NK-92 treated with Interleukin-12 subunit alpha and Interleukin-12 subunit beta, amount 100 ng/mL, for 24 hours (cell line): ENCODE data around the gene SLC3A2.
"Not testable (repeated sequence)": the region's sequence is repeated elsewhere in the genome, so short reads cannot be mapped to it uniquely, and the experiment has no call there.

Source experiments
- DNase-seq: peaks from one replicate; lab custom pipeline; 2025; lab: John Stamatoyannopoulos, UW

SLC3A2 gene

GRCh38 chr11:62880803-62881578, at the start of gene SLC3A2:
Gene SLC3A2 (plus strand): TSS chr11:62880896. CDS start chr11:62881024, 128 bp downstream.
- peak; percentile 96 for DNase-seq

- no peak for DNase-seq
Observed at GRCh38 chr11:62830904-62831519, 49.7 kb upstream of the SLC3A2 start.

- DNase-seq = peak; percentile 99
Observed at GRCh38 chr11:62831520-62832335, 49.0 kb upstream of the SLC3A2 start, which contains the start of gene STX5. Gene STX5 (minus strand): TSS chr11:62832051. CDS start chr11:62831243, 808 bp downstream.

GRCh38 chr11:62832336-62833234, 48.1 kb upstream of the SLC3A2 start, which contains the start of gene TEX54:
Gene TEX54 (minus strand): TSS chr11:62832841.
- no peak for DNase-seq

- no peak for DNase-seq
Observed at GRCh38 chr11:62835336-62835735, 45.4 kb upstream of the SLC3A2 start.

- peak; percentile 76 for DNase-seq
Observed at GRCh38 chr11:62839050-62839945, 41.4 kb upstream of the SLC3A2 start, which contains the start of gene WDR74. Gene WDR74 (minus strand): TSS chr11:62839590. CDS start chr11:62839570, 20 bp downstream.

GRCh38 chr11:62840721-62841360, 39.9 kb upstream of the SLC3A2 start:
- peak; percentile 86 for DNase-seq

- peak; percentile 75 for DNase-seq
Observed at GRCh38 chr11:62841361-62842170, 39.1 kb upstream of the SLC3A2 start.

GRCh38 chr11:62842171-62842741, 38.4 kb upstream of the SLC3A2 start:
- no peak for DNase-seq

- DNase-seq = not testable (repeated sequence)
Observed at GRCh38 chr11:62842891-62843290, 37.8 kb upstream of the SLC3A2 start.

- DNase-seq = no peak
Observed at GRCh38 chr11:62843466-62843865, 37.2 kb upstream of the SLC3A2 start.

GRCh38 chr11:62844154-62844553, 36.5 kb upstream of the SLC3A2 start:
- DNase-seq = no peak

GRCh38 chr11:62846177-62846576, 34.5 kb upstream of the SLC3A2 start:
- no peak for DNase-seq

- DNase-seq = no peak
Observed at GRCh38 chr11:62847767-62848314, 32.9 kb upstream of the SLC3A2 start.

GRCh38 chr11:62850911-62851806, 29.5 kb upstream of the SLC3A2 start:
- DNase-seq = no peak

GRCh38 chr11:62851807-62852522, 28.7 kb upstream of the SLC3A2 start:
- no peak for DNase-seq
